GM21423 (cell line): Measurements from ENCODE around the gene SPATA17.

ENCODE experiments used
- ATAC-seq: cut with Tn5 transposase; IDR thresholded peaks from one replicate; pipeline ENCODE4 v1.9.1; 2021; ENCODE audit warnings: mild to moderate bottlenecking, moderate library complexity; ENCODE audit not compliant: unreplicated experiment

SPATA17 gene

GRCh38 chr1:217846733-217847132 lies 215.6 kb downstream of the SPATA17 start:
- ATAC-seq = no peak

- ATAC-seq = no peak
Observed at GRCh38 chr1:217847643-217848042, 216.5 kb downstream of the SPATA17 start.

- no peak for ATAC-seq
Observed at GRCh38 chr1:217856342-217857034, 225.3 kb downstream of the SPATA17 start.

GRCh38 chr1:217857061-217857460 lies 225.9 kb downstream of the SPATA17 start:
- no peak for ATAC-seq

- no peak for ATAC-seq
Observed at GRCh38 chr1:217861658-217862057, 230.5 kb downstream of the SPATA17 start.

- ATAC-seq = no peak
Observed at GRCh38 chr1:217867446-217867995, 236.4 kb downstream of the SPATA17 start.

GRCh38 chr1:217871955-217872354 lies 240.8 kb downstream of the SPATA17 start:
- ATAC-seq = no peak

GRCh38 chr1:217875229-217875628 lies 244.1 kb downstream of the SPATA17 start:
- ATAC-seq = no peak

- no peak for ATAC-seq
Observed at GRCh38 chr1:217876401-217876800, 245.3 kb downstream of the SPATA17 start.

- ATAC-seq = no peak
Observed at GRCh38 chr1:217876896-217877295, 245.8 kb downstream of the SPATA17 start.

GRCh38 chr1:217881131-217881543 lies 250.0 kb downstream of the SPATA17 start:
- no peak for ATAC-seq

- no peak for ATAC-seq
Observed at GRCh38 chr1:217881607-217882332, 250.6 kb downstream of the SPATA17 start.

GRCh38 chr1:217885181-217885580 lies 254.0 kb downstream of the SPATA17 start:
- no peak for ATAC-seq

GRCh38 chr1:217888328-217888727 lies 257.2 kb downstream of the SPATA17 start:
- no peak for ATAC-seq

- no peak for ATAC-seq
Observed at GRCh38 chr1:217889401-217889800, 258.3 kb downstream of the SPATA17 start.

- ATAC-seq = no peak
Observed at GRCh38 chr1:217891966-217892365, 260.8 kb downstream of the SPATA17 start.

- no peak for ATAC-seq
Observed at GRCh38 chr1:217892750-217893149, 261.6 kb downstream of the SPATA17 start.

- no peak for ATAC-seq
Observed at GRCh38 chr1:217895841-217896240, 264.7 kb downstream of the SPATA17 start.

- ATAC-seq = no peak
Observed at GRCh38 chr1:217896490-217896889, 265.3 kb downstream of the SPATA17 start.

- ATAC-seq = no peak
Observed at GRCh38 chr1:217897100-217897499, 266.0 kb downstream of the SPATA17 start.

- ATAC-seq = no peak
Observed at GRCh38 chr1:217899614-217900013, 268.5 kb downstream of the SPATA17 start.

- ATAC-seq = no peak
Observed at GRCh38 chr1:217907504-217907903, 276.4 kb downstream of the SPATA17 start.
